HepG2 (cell line): ENCODE data around the gene STAT6. TPM values are rescaled to one million over a fixed set of nuclear protein-coding genes. Genes with fewer than 3 reads are reported as not detected.
A peak's percentile ranks its signal among the peaks of the same experiment; 100 is the strongest.

Source experiments
- ATAC-seq: fragments of 200-7000 bp; cut with Tn5 transposase; 3 replicates; pipeline ENCODE4 v1.9.1; 2020; ENCODE audit warnings: mild to moderate bottlenecking, moderate library complexity
- BruUV-seq: library from RNA; stranded (reverse); fragments of 400-500 nt; replicated peaks from 2 replicates; lab custom pipeline; 2021; lab: Mats Ljungman, UMichigan
- CTCF ChIA-PET: fragments of 300-600 bp; formaldehyde crosslinking; extraction: SDS; loops from one replicate; lab custom pipeline; 2021; ENCODE audit warnings: low total read pairs, inconsistent platforms, low intra/inter-chr PET ratio; lab: Yijun Ruan, JAX
- POLR2A ChIA-PET: fragments of 350-600 bp; sonication (Branson Sonifier 250); formaldehyde crosslinking; loops from one replicate; lab custom pipeline; 2020; ENCODE audit warnings: antibody characterized with exemption, inconsistent platforms; lab: Yijun Ruan, JAX
- DNase-seq: peaks from one replicate; pipeline ENCODE4 v3.0.0-alpha.2; 2015; ENCODE audit warnings: low spot score
- FAIRE-seq: peaks from 3 replicates; lab custom pipeline; 2011; peaks lifted over from hg19 to GRCh38; lab: Jason Lieb, UNC
- H2AFZ ChIP-seq: one replicate; pipeline ENCODE4 v1.6.1; 2011; ENCODE audit warnings: low read length, inconsistent platforms
- H3K27ac ChIP-seq: fragments of 300-600 bp; 3 replicates; pipeline ENCODE4 v1.8.0; 2011; ENCODE audit warnings: mixed run types, mild to moderate bottlenecking, mixed read lengths, low read length, inconsistent platforms; ENCODE audit not compliant: insufficient read depth; ENCODE audit errors: extremely low read length
- H3K27me3 ChIP-seq, 2 experiments: fragments of 200-600 bp in 1 of 2; 2 replicates in 1 of 2; 3 replicates in 1 of 2; pipeline versions ENCODE4 v1.6.0 to v1.8.0; 2011; ENCODE audit warnings: low read length in 2 of 2, mild to moderate bottlenecking in 2 of 2, moderate library complexity in 2 of 2, inconsistent platforms in 1 of 2; ENCODE audit not compliant: insufficient read depth in 2 of 2, control insufficient read depth in 1 of 2
- H3K36me3 ChIP-seq, 2 experiments: fragments of 200-600 bp in 1 of 2; replicated peaks in 1 of 2; 2 replicates in 1 of 2; 3 replicates in 1 of 2; pipeline versions ENCODE4 v1.5.1 to v1.8.0; 2011; ENCODE audit warnings: low read length in 2 of 2, inconsistent platforms in 1 of 2; ENCODE audit not compliant: insufficient read depth in 2 of 2, control insufficient read depth in 1 of 2
- H3K4me1 ChIP-seq: 2 replicates; pipeline ENCODE4 v1.5.1; 2012; ENCODE audit warnings: low read length, inconsistent platforms; ENCODE audit not compliant: insufficient read depth
- H3K4me2 ChIP-seq: 2 replicates; pipeline ENCODE4 v1.6.0; 2011; ENCODE audit warnings: low read depth, low read length, inconsistent platforms
- H3K4me3 ChIP-seq, 3 experiments: fragments of 200-600 bp in 1 of 3; sonication (generic), shearing (Covaris generic) in 1 of 3; replicated peaks in 1 of 3; 2 replicates each; pipeline ENCODE4 v1.5.1; 2011 to 2016; ENCODE audit warnings: low read length in 3 of 3, inconsistent platforms in 2 of 3, low read depth in 2 of 3, mild to moderate bottlenecking in 2 of 3, control low read depth in 1 of 3, mixed read lengths in 1 of 3; ENCODE audit not compliant: insufficient read depth in 1 of 3
- H3K79me2 ChIP-seq: one replicate; pipeline ENCODE4 v1.6.1; 2011; ENCODE audit warnings: low read length, inconsistent platforms; ENCODE audit not compliant: insufficient read depth
- H3K9ac ChIP-seq: 2 replicates; pipeline ENCODE4 v1.6.0; 2011; ENCODE audit warnings: mild to moderate bottlenecking, low read depth, low read length, inconsistent platforms; ENCODE audit not compliant: insufficient read depth
- H3K9me3 ChIP-seq: 2 replicates; pipeline ENCODE4 v1.5.1; 2012; ENCODE audit warnings: mild to moderate bottlenecking, low read length
- H4K20me1 ChIP-seq: 2 replicates; pipeline ENCODE4 v1.6.0; 2011; ENCODE audit warnings: inconsistent platforms, mild to moderate bottlenecking, low read length, moderate library complexity; ENCODE audit not compliant: insufficient read depth
- BRCA1 ChIP-seq: sonication (generic); formaldehyde crosslinking; IDR thresholded peaks from 2 replicates; pipeline ENCODE4 v1.4.0; 2020; ENCODE audit warnings: missing genetic modification reagents
- GLI4 ChIP-seq: sonication (generic); formaldehyde crosslinking; IDR thresholded peaks from 2 replicates; pipeline ENCODE4 v1.5.1; 2020; ENCODE audit warnings: missing genetic modification reagents, mild to moderate bottlenecking, moderate library complexity, borderline replicate concordance
- HCFC1 ChIP-seq: fragments of 150-350 bp; IDR thresholded peaks from 2 replicates; pipeline ENCODE4 v1.6.1; 2014; ENCODE audit warnings: low read depth, low read length
- HES4 ChIP-seq: sonication (generic); formaldehyde crosslinking; IDR thresholded peaks from 2 replicates; pipeline ENCODE4 v1.9.0; 2021; ENCODE audit warnings: mild to moderate bottlenecking, missing genetic modification reagents, borderline replicate concordance
- PPARG ChIP-seq: conservative IDR thresholded peaks from 2 replicates; pipeline ENCODE4 v1.6.1; 2016; ENCODE audit warnings: missing biosample characterization, missing genetic modification reagents
- REXO4 ChIP-seq: sonication (generic); formaldehyde crosslinking; IDR thresholded peaks from 2 replicates; pipeline ENCODE4 v1.8.0; 2022; ENCODE audit warnings: missing genetic modification reagents, mild to moderate bottlenecking, borderline replicate concordance
- SMAD9 ChIP-seq: sonication (generic); formaldehyde crosslinking; IDR thresholded peaks from 2 replicates; pipeline ENCODE4 v1.5.1; 2020; ENCODE audit warnings: mild to moderate bottlenecking, missing genetic modification reagents
- SOX5 ChIP-seq: IDR thresholded peaks from 2 replicates; pipeline ENCODE4 v1.6.1; 2016; ENCODE audit warnings: borderline replicate concordance
- SPEN ChIP-seq: sonication (generic); formaldehyde crosslinking; IDR thresholded peaks from 2 replicates; pipeline ENCODE4 v1.5.1; 2020; ENCODE audit warnings: low read depth, mild to moderate bottlenecking, missing genetic modification reagents
- TCF12 ChIP-seq, 2 experiments: fragments of 450-650 bp in 1 of 2; sonication (generic) in 1 of 2; formaldehyde crosslinking in 1 of 2; IDR thresholded peaks; 2 replicates each; pipeline versions ENCODE4 v1.6.1 to v1.8.0; 2017 to 2022; ENCODE audit warnings: antibody characterized with exemption in 1 of 2, mild to moderate bottlenecking in 1 of 2, missing genetic modification reagents in 1 of 2, moderate library complexity in 1 of 2
- U2AF1 ChIP-seq: fragments of 200-400 bp; formaldehyde crosslinking; optimal IDR thresholded peaks from 2 replicates; pipeline ENCODE3; 2017; ENCODE audit warnings: mild to moderate bottlenecking, low read depth, low read length
- ZBTB7A ChIP-seq: sonication (generic); formaldehyde crosslinking; IDR thresholded peaks from 2 replicates; pipeline ENCODE4 v1.8.0; 2022; ENCODE audit warnings: mild to moderate bottlenecking, missing genetic modification reagents
- ZC3H4 ChIP-seq: sonication (generic); formaldehyde crosslinking; IDR thresholded peaks from 2 replicates; pipeline ENCODE4 v1.4.0; 2020; ENCODE audit warnings: missing genetic modification reagents, borderline replicate concordance
- ZNF326 ChIP-seq: sonication (generic); formaldehyde crosslinking; IDR thresholded peaks from 2 replicates; pipeline ENCODE4 v1.4.0; 2020; ENCODE audit warnings: missing genetic modification reagents, borderline replicate concordance
- ZNF570 ChIP-seq: sonication (generic); formaldehyde crosslinking; IDR thresholded peaks from 2 replicates; pipeline ENCODE4 v1.4.0; 2020; ENCODE audit warnings: mild to moderate bottlenecking, missing genetic modification reagents, borderline replicate concordance
- ZNF629 ChIP-seq: sonication (generic); formaldehyde crosslinking; conservative IDR thresholded peaks from 2 replicates; pipeline ENCODE4 v1.5.0; 2020; ENCODE audit warnings: missing genetic modification reagents
- ZNF672 ChIP-seq: sonication (generic); formaldehyde crosslinking; IDR thresholded peaks from 2 replicates; pipeline ENCODE4 v1.8.1; 2022; ENCODE audit warnings: missing genetic modification reagents
- ZNF891 ChIP-seq: sonication (generic); formaldehyde crosslinking; IDR thresholded peaks from 2 replicates; pipeline ENCODE4 v1.5.0; 2020; ENCODE audit warnings: mild to moderate bottlenecking, missing genetic modification reagents
- WGBS: methylation state at CpG from one replicate; pipeline ENCODE4 v1.1.6; 2017; ENCODE audit warnings: low lambda C conversion rate; 5-methylcytosine and 5-hydroxymethylcytosine counted together
- in situ Hi-C: cut with HindIII; loops from 2 replicates; pipeline ENCODE4 v1.10.0; 2017; ENCODE audit warnings: low pct_unique_long_range_greater_than_20kb; ENCODE audit not compliant: extremely low pct_ligation_motif_present
- intact Hi-C: fragments of 100-400 bp; cut with micrococcal nuclease; formaldehyde crosslinking; loops from one replicate; pipeline ENCODE4 v1.10.0; 2022; ENCODE audit not compliant: unreplicated experiment
- polyA plus RNA-seq, 8 experiments: library from polyadenylated mRNA; depleted of rRNA in 3 of 8; stranded (reverse) in 7 of 8; unstranded in 1 of 8; fragments of >200 nt; fragmentation: Illumina TruSeq in 4 of 8; extraction: Trizol in 4 of 8; gene quantifications; 2 replicates each; pipeline versions ENCODE4 v1.2.1 to v1.2.3, GENCODE V29; 2011 to 2016; ENCODE audit warnings: low read depth in 4 of 8, missing spikeins in 1 of 8, mixed read lengths in 1 of 8; ENCODE audit not compliant: insufficient read depth in 1 of 8
- total RNA-seq, 5 experiments: library from RNA; depleted of rRNA; stranded (reverse); fragments of >200 nt; fragmentation: Illumina TruSeq; extraction: Trizol; gene quantifications; 2 replicates each; pipeline ENCODE4 v1.2.3, GENCODE V29; 2016; ENCODE audit warnings: low read depth in 1 of 5
- TF ChIP-seq, protein P1 (sequence below): IDR thresholded peaks from 2 replicates; pipeline ENCODE4 v1.6.1; 2016; ENCODE audit warnings: low read depth
- TF ChIP-seq, protein P2 (sequence below): sonication (generic); formaldehyde crosslinking; IDR thresholded peaks from 2 replicates; pipeline ENCODE4 v1.4.0; 2020; ENCODE audit warnings: missing genetic modification reagents, borderline replicate concordance
- TF ChIP-seq, protein P3 (sequence below): sonication (generic); formaldehyde crosslinking; IDR thresholded peaks from 2 replicates; pipeline ENCODE4 v1.4.0; 2020; ENCODE audit warnings: missing genetic modification reagents
- TF ChIP-seq, protein P4 (sequence below): sonication (generic); formaldehyde crosslinking; IDR thresholded peaks from 2 replicates; pipeline ENCODE4 v1.4.0; 2020; ENCODE audit warnings: mild to moderate bottlenecking, missing genetic modification reagents

The STAT6 gene
- total and polyA plus RNA-seq, 2 of the 13 experiments (the other 11 are each of a cell fraction or from before 2014, with no cell fraction given): 28.0 to 62.2 TPM

DNA sequence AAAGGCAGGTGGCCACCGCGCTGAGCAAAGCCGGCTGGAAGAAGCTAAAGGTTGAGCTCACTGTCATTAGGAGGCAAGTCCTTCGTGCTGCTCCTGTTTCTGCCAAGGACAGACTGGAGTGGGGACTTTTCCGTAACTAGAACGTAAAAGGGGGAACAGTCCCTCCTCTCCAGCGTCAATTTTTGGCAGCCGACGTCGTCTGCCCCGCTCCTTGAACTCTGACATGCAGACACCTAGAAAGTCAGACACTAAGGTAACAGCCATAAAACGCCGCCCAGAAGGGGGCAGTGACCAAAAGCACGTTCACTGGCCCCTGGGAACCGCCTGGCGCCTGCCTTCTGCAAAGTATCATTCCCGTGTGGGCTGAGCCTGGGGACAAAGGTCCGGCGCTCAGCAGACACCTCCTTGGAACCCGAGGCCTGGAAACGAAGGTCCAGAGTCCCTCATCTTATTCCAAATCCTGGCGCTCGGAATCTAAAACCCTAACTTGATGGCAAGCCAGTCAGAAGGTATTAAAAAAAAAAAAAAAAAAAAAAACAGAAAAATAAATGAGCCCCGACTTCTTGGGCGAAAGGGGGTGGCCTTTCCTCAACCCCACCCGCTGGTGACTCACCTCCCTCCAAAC is 16.1 kb upstream of the STAT6 start:
- ATAC-seq (peak; percentile 83), FAIRE-seq (peak; percentile 60), DNase-seq (peak; percentile 84)
- ChIA-PET POLR2A (interaction anchor here (0.8 to 16.0 kb wide), 27 partner anchors 10 to 327 kb away, joined by 3 to 827 read pairs (median 7); partner anchors contain the start of genes INHBE, LRP1-AS, MYO1A and NAB2), CTCF (interaction anchor here (0.9 to 2.0 kb wide), 4 partner anchors 44 to 55 kb away, joined by 3 to 22 read pairs (median 10); no protein-coding TSS in a partner anchor)
- H2AFZ ChIP-seq: no peak overlapping the region
- H3K27ac ChIP-seq: peak overlapping the region; percentile 92
- in situ Hi-C loops (no loop called here), intact Hi-C loops (loop anchor here (1.0 kb wide), 2 partner anchors 23 to 46 kb away; no protein-coding TSS in a partner anchor)
- H3K4me3 ChIP-seq: peak overlapping the region; percentile 87 to 96 (median 88)
- peak overlapping the region; percentile 76 for H3K4me2 ChIP-seq
- H3K9me3 ChIP-seq: no peaks in the 10 kb centered on the region
- no peaks in the 10 kb centered on the region; a peak in 1 of 5 replicates for H3K27me3 ChIP-seq
- TSS peak; percentile 84 for BruUV-seq
- peak overlapping the region; percentile 82 for H3K9ac ChIP-seq
- WGBS: 4% methylated on average over 13 of the region's 26 CpGs
- peaks cover 36% of the 10 kb centered on the region for H3K4me1 ChIP-seq
- peaks cover 36% of the 10 kb centered on the region for H3K79me2 ChIP-seq
- H4K20me1 ChIP-seq: peaks cover 15% of the 10 kb centered on the region
- H3K36me3 ChIP-seq: peaks cover 0 to 3% of the 10 kb centered on the region in 2 experiments; a peak in 1 of 5 replicates
- no peak for TF ChIP-seq REXO4 (CRISPR knock-in tag)
- no peak for TF ChIP-seq TCF12 (IDR thresholded peaks at IDR 0.05)
- TF ChIP-seq TCF12 (CRISPR knock-in tag; IDR thresholded peaks at IDR 0.05): no peak
- TF ChIP-seq SOX5: peak; percentile 44; the same call in 1 of the 2 replicates
- TF ChIP-seq, protein P1, sequence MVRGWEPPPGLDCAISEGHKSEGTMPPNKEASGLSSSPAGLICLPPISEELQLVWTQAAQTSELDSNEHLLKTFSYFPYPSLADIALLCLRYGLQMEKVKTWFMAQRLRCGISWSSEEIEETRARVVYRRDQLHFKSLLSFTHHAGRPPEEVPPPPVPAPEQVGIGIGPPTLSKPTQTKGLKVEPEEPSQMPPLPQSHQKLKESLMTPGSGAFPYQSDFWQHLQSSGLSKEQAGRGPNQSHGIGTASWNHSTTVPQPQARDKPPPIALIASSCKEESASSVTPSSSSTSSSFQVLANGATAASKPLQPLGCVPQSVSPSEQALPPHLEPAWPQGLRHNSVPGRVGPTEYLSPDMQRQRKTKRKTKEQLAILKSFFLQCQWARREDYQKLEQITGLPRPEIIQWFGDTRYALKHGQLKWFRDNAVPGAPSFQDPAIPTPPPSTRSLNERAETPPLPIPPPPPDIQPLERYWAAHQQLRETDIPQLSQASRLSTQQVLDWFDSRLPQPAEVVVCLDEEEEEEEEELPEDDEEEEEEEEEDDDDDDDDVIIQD (CRISPR knock-in tag): no peak
- TF ChIP-seq GLI4 (CRISPR knock-in tag): no peak
- no peak for TF ChIP-seq HES4
- peak; percentile 79 for TF ChIP-seq PPARG
- no peak for TF ChIP-seq ZNF891 (CRISPR knock-in tag)
- TF ChIP-seq ZNF570 (CRISPR knock-in tag): no peak
- no peak for TF ChIP-seq ZC3H4
- TF ChIP-seq ZNF326 (CRISPR knock-in tag): no peak
- TF ChIP-seq ZBTB7A (CRISPR knock-in tag): no peak
- TF ChIP-seq, protein P2, sequence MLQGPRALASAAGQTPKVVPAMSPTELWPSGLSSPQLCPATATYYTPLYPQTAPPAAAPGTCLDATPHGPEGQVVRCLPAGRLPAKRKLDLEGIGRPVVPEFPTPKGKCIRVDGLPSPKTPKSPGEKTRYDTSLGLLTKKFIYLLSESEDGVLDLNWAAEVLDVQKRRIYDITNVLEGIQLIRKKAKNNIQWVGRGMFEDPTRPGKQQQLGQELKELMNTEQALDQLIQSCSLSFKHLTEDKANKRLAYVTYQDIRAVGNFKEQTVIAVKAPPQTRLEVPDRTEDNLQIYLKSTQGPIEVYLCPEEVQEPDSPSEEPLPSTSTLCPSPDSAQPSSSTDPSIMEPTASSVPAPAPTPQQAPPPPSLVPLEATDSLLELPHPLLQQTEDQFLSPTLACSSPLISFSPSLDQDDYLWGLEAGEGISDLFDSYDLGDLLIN (CRISPR knock-in tag): no peak
- TF ChIP-seq SMAD9 (CRISPR knock-in tag): no peak
- TF ChIP-seq ZNF672 (CRISPR knock-in tag): no peak
- TF ChIP-seq HCFC1: no peak
- no peak for TF ChIP-seq U2AF1
- peak; percentile 34; the same call in 1 of the 2 replicates for TF ChIP-seq ZNF629
- TF ChIP-seq, protein P3, sequence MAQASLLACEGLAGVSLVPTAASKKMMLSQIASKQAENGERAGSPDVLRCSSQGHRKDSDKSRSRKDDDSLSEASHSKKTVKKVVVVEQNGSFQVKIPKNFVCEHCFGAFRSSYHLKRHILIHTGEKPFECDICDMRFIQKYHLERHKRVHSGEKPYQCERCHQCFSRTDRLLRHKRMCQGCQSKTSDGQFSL (CRISPR knock-in tag): no peak
- TF ChIP-seq SPEN (CRISPR knock-in tag): peak; percentile 69; the same call in 1 of the 2 replicates
- TF ChIP-seq, protein P4, sequence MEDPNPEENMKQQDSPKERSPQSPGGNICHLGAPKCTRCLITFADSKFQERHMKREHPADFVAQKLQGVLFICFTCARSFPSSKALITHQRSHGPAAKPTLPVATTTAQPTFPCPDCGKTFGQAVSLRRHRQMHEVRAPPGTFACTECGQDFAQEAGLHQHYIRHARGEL (CRISPR knock-in tag): no peak
- TF ChIP-seq BRCA1: no peak; the same call in 1 of the 2 replicates
